Measurements from ENCODE around the gene ENG. TPM values are rescaled to one million over a fixed set of nuclear protein-coding genes. Genes with fewer than 3 reads are reported as not detected.
A peak's percentile ranks its signal among the peaks of the same experiment; 100 is the strongest.

Gene ENG
- total and polyA plus RNA-seq, 11 donors = 116 to 252 (median 144) TPM

DNA sequence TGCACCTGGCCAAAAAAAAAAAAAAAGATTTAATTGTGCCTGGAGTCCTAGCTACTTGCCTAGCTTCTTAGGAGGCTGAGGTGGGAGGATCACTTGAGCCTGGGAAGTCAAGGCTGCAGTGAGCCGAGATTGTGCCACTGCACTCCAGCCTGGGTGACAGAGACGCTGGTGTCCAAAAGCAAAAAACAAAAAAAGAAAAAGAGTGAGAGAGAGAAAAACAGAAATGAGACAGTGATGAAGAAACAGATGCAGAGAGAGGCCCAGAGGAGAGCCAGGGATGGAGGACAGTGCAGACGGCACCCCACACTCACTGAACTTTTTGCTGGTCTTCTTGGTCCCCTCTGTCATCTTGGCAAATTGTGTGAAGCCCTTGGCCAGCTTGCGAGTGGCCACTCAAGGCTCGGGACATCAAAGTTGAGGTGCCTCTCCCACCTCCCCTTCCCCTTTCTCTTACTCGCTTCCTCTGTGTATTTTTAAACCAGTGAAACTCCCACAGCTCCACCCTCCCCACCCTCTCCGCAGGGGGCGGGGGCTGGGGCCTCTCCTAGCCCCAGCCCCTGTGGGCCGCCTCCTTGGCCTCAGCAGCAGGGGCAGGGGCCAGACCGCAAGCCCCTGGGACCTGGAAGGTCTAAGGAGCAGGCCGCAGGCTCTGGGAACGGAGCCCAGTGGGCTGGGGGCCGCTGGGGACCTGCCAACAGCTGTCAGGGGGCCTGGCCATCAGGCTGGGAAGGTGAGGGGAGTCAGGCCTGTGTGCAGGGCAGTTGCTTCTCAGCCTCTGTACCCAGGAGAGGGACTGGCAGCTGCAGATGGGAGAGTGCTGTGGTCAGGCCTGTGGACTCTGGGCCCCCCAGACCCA lies 76.0 kb downstream of the ENG start, which contains the start of gene SH2D3C:
Gene SH2D3C (minus strand): TSS at position 387 of the 856 bp plus-strand sequence. CDS start 39 bp downstream, at position 348.
- DNase-seq = peak; percentile 71 to 89 (median 76)
- Histone ChIP-seq H3K9me3 (no peaks in the 10 kb centered on the region), H3K27ac (peak within 1 kb of the TSS in 11 of 12 donors; percentile 43 to 94 (median 73)), H3K4me3 (peak within 1 kb of the TSS in 11 of 12 donors; percentile 6 to 63 (median 45)), H3K36me3 (peaks cover 0 to 8% (median 0%) of the 10 kb centered on the region in 9 donors), H3K4me1 (peaks cover 0 to 81% (median 23%) of the 10 kb centered on the region in 12 donors), H3K27me3 (no peaks in the 10 kb centered on the region)
- intact Hi-C loops (cut with DNase I) = no loop called here
- peak; percentile 29 to 82 (median 74) for ATAC-seq
- WGBS, 4 donors = 34 to 40% (median 38%) methylated on average over 12 to 13 of the region's 13 CpGs
- TF ChIP-seq POLR2A (IDR thresholded peaks at IDR 0.05) = peak in 1 of 2 donors; percentile 25
- TF ChIP-seq, protein P1, sequence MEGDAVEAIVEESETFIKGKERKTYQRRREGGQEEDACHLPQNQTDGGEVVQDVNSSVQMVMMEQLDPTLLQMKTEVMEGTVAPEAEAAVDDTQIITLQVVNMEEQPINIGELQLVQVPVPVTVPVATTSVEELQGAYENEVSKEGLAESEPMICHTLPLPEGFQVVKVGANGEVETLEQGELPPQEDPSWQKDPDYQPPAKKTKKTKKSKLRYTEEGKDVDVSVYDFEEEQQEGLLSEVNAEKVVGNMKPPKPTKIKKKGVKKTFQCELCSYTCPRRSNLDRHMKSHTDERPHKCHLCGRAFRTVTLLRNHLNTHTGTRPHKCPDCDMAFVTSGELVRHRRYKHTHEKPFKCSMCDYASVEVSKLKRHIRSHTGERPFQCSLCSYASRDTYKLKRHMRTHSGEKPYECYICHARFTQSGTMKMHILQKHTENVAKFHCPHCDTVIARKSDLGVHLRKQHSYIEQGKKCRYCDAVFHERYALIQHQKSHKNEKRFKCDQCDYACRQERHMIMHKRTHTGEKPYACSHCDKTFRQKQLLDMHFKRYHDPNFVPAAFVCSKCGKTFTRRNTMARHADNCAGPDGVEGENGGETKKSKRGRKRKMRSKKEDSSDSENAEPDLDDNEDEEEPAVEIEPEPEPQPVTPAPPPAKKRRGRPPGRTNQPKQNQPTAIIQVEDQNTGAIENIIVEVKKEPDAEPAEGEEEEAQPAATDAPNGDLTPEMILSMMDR (IDR thresholded peaks at IDR 0.05) = no peak

DNA sequence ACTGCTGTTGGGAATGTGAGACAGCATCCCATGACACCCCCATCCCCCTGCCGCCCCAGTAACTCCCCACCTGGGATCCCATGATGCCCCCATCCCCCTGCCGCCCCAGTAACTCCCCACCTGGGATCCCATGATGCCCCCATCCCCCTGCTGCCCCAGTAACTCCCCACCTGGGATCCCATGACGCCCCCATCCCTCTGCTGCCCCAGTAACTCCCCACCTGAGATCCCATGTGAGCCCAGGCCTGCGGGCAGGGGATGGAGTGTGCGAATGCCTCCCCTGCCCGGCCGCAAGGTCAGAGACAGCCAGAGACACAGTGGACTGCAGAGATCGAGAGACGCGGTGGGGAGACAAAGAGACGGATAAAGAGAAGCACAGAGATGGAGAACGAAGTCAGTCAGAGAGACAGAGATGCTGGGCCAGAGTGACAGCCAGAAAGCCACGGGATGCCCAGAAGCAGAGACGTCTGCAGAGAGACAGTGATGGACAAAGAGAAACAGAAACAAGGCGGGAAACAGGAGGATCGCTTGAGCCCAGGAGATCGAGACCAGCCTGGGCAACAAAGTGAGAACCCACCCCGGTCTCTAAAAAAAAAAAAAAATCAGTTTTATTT lies 77.0 kb downstream of the ENG start:
- no peaks in the 10 kb centered on the region for H3K27me3 ChIP-seq
- peak overlapping the region in 9 of 12 donors; percentile 43 to 94 (median 73) for H3K27ac ChIP-seq
- 66 to 79% (median 74%) methylated on average over 17 to 18 of the region's 18 CpGs for WGBS, 4 donors
- TF ChIP-seq, protein P1 (IDR thresholded peaks at IDR 0.05) = no peak
- TF ChIP-seq POLR2A (IDR thresholded peaks at IDR 0.05) = no peak
- intact Hi-C loops (cut with DNase I) = no loop called here
- ATAC-seq (no peak), DNase-seq (no peak)
- H3K9me3 ChIP-seq = no peaks in the 10 kb centered on the region
- peaks cover 0 to 75% (median 20%) of the 10 kb centered on the region in 12 donors for H3K4me1 ChIP-seq
- H3K4me3 ChIP-seq = peak overlapping the region in 11 of 12 donors; percentile 6 to 63 (median 45)
- peaks cover 0 to 14% (median 0%) of the 10 kb centered on the region in 9 donors for H3K36me3 ChIP-seq

DNA sequence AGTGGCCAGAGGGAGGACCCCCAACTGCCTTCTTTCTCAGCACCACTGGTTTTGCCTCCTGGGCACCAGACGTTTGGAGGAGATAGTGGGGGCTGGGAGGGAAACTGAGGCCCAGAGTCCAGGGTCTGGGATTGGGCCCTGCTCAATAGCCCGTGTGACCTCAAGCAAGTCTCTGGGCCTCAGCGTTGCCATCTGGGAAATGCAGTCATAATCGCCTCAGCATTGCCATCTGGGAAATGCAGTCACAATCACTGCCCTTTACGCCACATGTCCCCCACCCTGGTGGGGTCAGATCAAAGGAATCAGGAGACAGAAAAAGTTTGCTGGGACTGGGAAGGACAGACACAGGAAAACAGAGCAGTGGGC lies 77.6 kb downstream of the ENG start:
- Histone ChIP-seq H3K4me3 (peak overlapping the region in 10 of 12 donors; percentile 6 to 63 (median 47)), H3K27ac (peak overlapping the region in 9 of 12 donors; percentile 11 to 94 (median 43)), H3K36me3 (peaks cover 0 to 14% (median 0%) of the 10 kb centered on the region in 9 donors), H3K4me1 (peaks cover 0 to 72% (median 20%) of the 10 kb centered on the region in 12 donors), H3K27me3 (no peaks in the 10 kb centered on the region), H3K9me3 (no peaks in the 10 kb centered on the region)
- DNase-seq = no peak
- ATAC-seq = no peak
- TF ChIP-seq, protein P1 (IDR thresholded peaks at IDR 0.05) = no peak
- no peak for TF ChIP-seq POLR2A (IDR thresholded peaks at IDR 0.05)
- 59 to 70% (median 66%) methylated on average over 3 to 5 of the region's 5 CpGs for WGBS, 4 donors
- intact Hi-C loops (cut with DNase I) = no loop called here

All from heart left ventricle (tissue), 16 donors.